ENCODE data around the gene DPP4.

DNA sequence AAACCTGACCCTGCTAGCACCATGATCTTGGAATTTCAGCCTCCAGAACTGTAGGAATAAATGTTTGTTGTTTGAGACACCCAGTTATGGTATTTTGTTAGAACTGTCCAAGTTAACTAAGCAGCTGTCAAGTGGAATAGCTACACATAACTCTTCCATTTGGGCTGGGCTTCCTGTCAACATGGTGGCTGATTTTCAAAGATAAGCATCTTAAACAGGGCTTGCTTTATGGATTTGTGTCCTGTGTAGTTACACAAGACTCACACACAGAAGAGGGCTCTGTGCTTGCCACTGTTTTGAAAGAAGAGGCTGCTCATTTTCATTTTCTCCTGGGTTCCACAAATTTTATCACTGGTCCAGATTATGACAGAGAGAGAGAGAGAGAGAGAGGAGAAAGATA, 42.3 kb upstream of the DPP4 start:
- no peak for TF ChIP-seq CTCF (IDR thresholded peaks at IDR 0.05)
- no peak for TF ChIP-seq POLR2A (IDR thresholded peaks at IDR 0.05)
